ENCODE measurements around the gene CCDC9.

GRCh38 chr19:47268028-47268427 lies 11.7 kb downstream of the CCDC9 start:
- TF ChIP-seq CTCF (IDR thresholded peaks at IDR 0.05; ENCODE audit: low read depth, low read length) (no peak), EZH2phosphoT487 (IDR thresholded peaks at IDR 0.05; ENCODE audit: low read depth) (no peak)

Measured in OCI-LY3 (cell line).